HG03432 (cell line): Measurements from ENCODE around the gene NFATC3.

Experiments used
- ATAC-seq: cut with Tn5 transposase; IDR thresholded peaks from one replicate; pipeline ENCODE4 v1.9.1; 2021; ENCODE audit warnings: mild to moderate bottlenecking, moderate library complexity; ENCODE audit not compliant: unreplicated experiment

NFATC3 gene

DNA sequence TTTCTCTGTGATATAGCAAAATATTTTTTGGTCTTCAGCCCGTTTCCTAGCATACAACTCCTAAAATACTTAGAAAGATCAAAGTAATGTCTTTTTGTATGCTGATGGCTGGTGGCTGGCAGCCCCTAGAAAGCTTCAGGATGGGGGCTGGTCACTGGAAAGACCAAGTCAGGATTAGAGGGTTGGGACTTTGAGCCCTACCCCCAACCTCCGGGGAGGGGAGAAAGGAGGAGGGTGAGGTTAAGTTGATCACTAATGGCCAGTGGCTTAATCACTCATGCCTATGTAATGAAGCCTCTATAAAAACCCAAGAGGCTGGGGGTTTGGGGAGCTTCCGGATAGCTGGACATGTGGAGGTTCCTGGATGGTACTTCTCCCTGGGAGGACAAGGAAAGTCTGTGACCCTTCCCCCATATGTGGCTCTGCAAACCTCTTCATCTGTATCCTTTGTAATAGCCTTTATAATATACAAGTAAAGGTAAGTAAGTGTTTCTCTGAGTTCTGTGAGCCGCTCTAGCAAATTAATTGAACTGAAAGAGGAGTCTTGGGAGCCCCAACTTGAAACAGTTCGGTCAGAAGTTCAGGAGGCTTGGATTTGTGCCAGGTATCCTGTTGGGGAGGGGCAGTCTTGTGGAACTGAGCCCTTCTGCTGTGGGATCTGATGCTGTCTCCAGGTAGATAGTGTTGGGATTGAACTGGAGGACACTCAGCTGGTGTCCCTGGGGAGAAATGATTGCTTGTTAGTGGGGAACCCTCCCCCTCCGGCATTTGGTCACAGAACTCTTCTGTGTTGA is 182.6 kb downstream of the NFATC3 start:
- no peak for ATAC-seq

DNA sequence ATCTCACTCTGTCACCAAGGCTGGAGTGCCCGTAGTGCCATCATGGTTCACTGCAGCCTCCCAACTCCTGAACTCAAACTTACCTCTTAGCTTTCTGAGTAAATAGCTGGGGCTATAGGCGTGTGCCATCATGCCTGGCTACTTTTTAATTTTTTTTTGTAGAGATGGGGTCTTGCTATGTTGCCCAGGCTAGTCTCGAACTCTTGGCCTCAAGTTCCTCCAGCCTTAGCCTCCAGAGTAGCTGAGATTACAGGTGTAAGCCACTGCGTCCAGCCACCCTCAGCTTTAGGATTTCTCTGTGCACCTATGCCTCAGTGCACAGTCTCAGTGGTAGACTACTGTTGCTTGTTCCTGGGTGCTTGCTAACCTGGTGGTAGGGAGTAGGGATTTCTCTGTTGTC is 184.6 kb downstream of the NFATC3 start:
- ATAC-seq, result no peak

DNA sequence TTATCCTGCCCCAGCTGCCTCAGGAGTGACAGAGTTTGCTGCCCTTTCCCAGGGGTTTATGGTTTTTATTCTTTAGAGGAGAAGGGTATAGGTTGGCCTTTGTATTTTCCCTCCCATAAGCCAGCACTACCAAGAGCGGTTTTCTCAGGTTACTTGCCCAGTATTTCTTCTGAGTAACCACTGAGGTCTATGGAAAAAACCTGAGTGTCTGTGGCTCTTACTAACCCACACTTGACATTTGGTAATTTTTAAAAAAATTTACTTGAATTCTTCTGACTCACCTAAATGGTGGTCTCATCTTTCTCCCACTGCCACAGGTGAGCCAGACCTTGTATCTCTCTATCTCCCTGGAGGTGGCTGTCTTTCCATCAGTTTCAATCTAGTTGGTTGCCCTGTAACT is 185.2 kb downstream of the NFATC3 start:
- no peak for ATAC-seq

DNA sequence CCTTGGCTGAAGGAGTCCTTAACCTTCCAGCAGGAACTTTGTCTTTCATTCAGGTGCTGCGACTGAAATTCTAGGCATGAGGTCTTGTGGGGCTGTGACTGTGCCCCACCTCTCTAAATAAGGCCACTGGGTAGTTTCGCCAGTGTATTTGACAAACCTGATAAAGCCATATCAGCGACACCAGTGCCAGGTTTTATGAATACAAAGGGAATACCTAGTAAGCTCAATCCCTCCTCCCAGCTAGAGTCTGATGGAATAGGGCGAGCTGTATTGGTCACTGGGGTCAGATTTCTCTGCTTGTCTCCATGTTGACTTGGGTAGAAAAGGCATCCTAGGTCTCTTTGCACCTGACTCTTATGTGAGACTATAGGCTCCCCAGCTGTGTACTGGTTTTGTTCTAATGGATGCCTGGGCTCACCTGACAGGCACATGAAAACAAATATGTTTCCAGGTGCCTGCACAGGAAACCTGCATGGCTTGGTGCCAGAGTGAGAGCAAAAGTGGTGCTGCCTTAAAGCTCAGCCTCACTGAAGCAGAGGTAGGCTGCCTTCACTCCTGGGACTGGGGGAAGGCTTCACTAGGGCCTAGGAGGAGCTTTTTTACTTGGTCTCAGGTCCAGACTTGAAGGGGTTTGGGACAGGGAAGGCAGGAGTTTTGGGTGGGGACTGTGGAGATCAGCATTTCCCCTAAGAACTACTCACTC is 187.5 kb downstream of the NFATC3 start:
- no peak for ATAC-seq

DNA sequence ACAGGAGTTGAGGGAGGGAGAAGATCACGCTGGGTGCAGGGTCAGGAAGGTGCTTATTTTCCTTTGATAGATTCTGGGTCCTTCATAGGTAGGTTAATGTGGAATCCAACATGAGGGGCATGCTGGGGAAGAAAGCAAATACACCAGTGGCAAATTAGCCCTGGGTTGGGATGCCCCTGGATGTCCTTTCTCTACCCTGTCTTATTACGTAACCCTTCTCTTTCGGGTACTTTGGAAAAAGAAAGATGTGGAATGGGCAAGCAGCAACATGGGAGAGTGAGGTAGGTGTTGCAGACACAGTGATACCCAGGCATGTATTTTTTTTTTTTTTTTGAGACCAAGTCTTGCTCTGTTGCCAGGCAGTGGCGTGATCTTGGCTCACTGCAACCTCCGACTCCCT is 188.3 kb downstream of the NFATC3 start:
- ATAC-seq, result no peak

DNA sequence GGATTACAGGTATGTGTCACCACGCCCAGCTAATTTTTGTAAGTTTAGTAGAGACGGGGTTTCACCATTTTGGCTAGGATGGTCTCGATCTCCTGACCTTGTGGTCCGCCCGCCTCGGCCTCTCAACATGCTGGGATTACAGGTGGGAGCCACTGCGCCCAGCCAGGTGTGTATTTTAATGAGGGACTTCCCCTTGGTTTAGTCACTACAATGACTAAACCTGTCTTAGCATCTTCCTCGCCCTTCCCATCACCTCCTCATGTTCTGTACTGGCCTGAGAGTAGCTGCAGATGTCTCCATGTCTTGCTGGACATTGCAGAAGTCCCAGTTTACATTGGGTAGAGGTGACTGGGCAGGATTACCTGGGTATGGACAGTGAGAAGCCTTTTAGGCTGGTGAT is 188.7 kb downstream of the NFATC3 start:
- no peak for ATAC-seq

DNA sequence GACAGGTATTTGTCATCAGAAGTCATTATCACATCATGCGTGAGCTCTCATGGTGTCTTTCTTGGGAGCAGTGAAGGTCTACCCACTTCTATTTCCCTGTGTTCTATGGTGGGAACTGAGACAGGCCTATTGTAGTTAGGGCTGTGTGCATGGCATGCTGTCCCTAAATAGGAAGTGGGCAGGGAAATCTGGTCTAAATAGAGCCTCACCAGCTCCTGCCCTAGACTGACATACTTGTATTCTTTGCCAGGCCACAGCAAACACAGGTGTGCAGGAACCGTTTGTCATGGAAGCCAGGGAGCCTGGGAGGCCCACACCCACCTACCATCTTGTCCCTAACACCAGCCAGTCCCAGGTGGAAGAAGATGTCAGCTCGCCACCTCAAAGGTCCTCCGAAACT is 189.3 kb downstream of the NFATC3 start:
- ATAC-seq, result no peak

DNA sequence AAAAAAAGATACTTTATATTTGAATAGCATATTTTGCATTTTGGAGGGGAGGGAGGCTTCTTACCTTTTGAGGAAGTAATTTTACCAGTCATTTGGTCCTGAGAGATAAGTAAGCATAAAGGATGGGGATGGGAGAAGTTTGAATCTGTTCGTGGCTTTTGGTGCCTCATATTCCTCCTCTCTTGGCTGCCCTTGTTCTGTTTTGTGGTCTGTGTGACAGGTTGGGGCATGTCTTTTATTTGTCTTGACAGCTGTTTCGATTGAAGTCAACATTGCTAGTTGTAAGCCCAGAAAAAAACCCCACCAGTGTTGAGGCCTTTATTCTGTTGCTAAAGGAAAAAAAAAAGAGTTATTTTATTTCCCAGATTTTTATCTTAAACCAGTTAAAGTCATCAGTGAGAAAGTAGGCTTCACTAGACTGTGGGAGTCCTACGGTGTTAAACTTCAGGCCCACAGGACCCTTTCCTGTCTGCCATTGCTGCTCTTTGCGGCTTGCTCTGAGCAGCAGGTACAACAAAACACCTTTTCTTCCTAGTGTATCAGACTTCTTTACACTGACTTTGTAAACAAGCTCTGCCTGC is 190.5 kb downstream of the NFATC3 start:
- peak; percentile 82 for ATAC-seq

DNA sequence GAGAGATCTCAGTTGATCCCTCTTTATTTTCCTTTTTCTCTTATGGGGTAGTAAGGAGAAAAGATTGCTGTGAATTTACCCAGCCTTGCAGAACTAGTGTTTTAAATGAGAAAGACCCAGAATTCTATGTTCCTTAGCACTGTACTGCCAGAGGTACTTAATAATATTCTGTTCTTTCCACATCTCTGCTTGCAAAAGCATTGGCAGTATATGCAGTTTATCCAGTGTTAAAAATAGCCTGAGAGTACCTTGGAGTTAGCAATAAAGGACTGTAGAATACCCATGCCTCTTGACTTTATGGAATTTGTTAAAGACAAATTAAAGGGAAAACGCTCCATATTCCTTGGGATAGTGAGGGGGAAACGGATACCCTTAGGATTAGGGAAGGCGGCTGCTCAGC is 191.1 kb downstream of the NFATC3 start:
- ATAC-seq, result no peak
